Activated CD8-positive, alpha-beta memory T cell treated with anti-CD3 and anti-CD28 coated beads, Interleukin-2, amount 10 ng/mL, durations not matched to agents 7 days and 5 days (primary cell): ENCODE measurements around the gene LDB3. TPM values are rescaled to one million over a fixed set of nuclear protein-coding genes. Genes with fewer than 3 reads are reported as not detected.

ENCODE experiments used
- ATAC-seq: fragments of 150-1000 bp; cut with Tn5 transposase; one replicate; pipeline ENCODE4 v1.10.0; 2021; ENCODE audit warnings: moderate library complexity
- CTCF ChIA-PET: fragments of 350-600 bp; sonication (Branson Sonifier 250); formaldehyde crosslinking; loops from one replicate; lab custom pipeline; 2021; ENCODE audit warnings: antibody characterized with exemption; lab: Charles Lee
- DNase-seq: peaks from one replicate; pipeline ENCODE4 v3.0.0-alpha.2; 2020
- H3K27ac Mint-ChIP-seq: one replicate; pipeline ENCODE4 v1.8.0; 2021; ENCODE audit warnings: mild to moderate bottlenecking, mixed read lengths
- H3K27me3 Mint-ChIP-seq: one replicate; pipeline ENCODE4 v1.8.0; 2021; ENCODE audit warnings: mixed read lengths
- H3K36me3 Mint-ChIP-seq: one replicate; pipeline ENCODE4 v1.8.0; 2021; ENCODE audit warnings: mild to moderate bottlenecking, mixed read lengths
- H3K4me1 Mint-ChIP-seq: one replicate; pipeline ENCODE4 v1.8.0; 2021; ENCODE audit warnings: mixed read lengths
- H3K4me3 Mint-ChIP-seq: one replicate; pipeline ENCODE4 v1.8.0; 2021; ENCODE audit warnings: mild to moderate bottlenecking, moderate library complexity, mixed read lengths
- H3K9me3 Mint-ChIP-seq: one replicate; pipeline ENCODE4 v1.8.0; 2022; ENCODE audit warnings: low read depth, mixed read lengths
- total RNA-seq, 2 experiments: library from RNA; stranded (reverse); gene quantifications; one replicate each; pipeline ENCODE4 v1.2.3, GENCODE V29; 2021

The LDB3 gene
- total RNA-seq, 2 experiments from 2014 or later, result 0.05 to 0.23 TPM

GRCh38 chr10:86655173-86655540 lies 13.2 kb upstream of the LDB3 start:
- Mint-ChIP-seq H3K4me1 (no peaks in the 10 kb centered on the region), H3K27me3 (no peaks in the 10 kb centered on the region), H3K27ac (no peak overlapping the region), H3K4me3 (no peak overlapping the region), H3K9me3 (no peaks in the 10 kb centered on the region), H3K36me3 (no peaks in the 10 kb centered on the region)
- CTCF ChIA-PET, result no interaction called here
- DNase-seq (no peak), ATAC-seq (no peak)

GRCh38 chr10:86655596-86655995 lies 12.7 kb upstream of the LDB3 start:
- Mint-ChIP-seq H3K27me3 (no peaks in the 10 kb centered on the region), H3K4me1 (no peaks in the 10 kb centered on the region), H3K9me3 (no peaks in the 10 kb centered on the region), H3K4me3 (no peak overlapping the region), H3K36me3 (no peaks in the 10 kb centered on the region), H3K27ac (no peak overlapping the region)
- CTCF ChIA-PET, result no interaction called here
- no peak for DNase-seq
- no peak for ATAC-seq

GRCh38 chr10:86657011-86657395 lies 11.3 kb upstream of the LDB3 start:
- CTCF ChIA-PET, result no interaction called here
- H3K4me1 Mint-ChIP-seq, result no peaks in the 10 kb centered on the region
- ATAC-seq (no peak), DNase-seq (no peak)
- H3K27ac Mint-ChIP-seq, result no peak overlapping the region
- H3K9me3 Mint-ChIP-seq, result no peaks in the 10 kb centered on the region
- no peaks in the 10 kb centered on the region for H3K36me3 Mint-ChIP-seq
- H3K27me3 Mint-ChIP-seq, result no peaks in the 10 kb centered on the region
- no peak overlapping the region for H3K4me3 Mint-ChIP-seq

- H3K4me1 Mint-ChIP-seq, result no peaks in the 10 kb centered on the region
- no peak for ATAC-seq
- H3K27ac Mint-ChIP-seq, result no peak overlapping the region
- DNase-seq, result no peak
- CTCF ChIA-PET, result no interaction called here
- H3K36me3 Mint-ChIP-seq, result no peaks in the 10 kb centered on the region
- H3K27me3 Mint-ChIP-seq, result no peaks in the 10 kb centered on the region
- no peak overlapping the region for H3K4me3 Mint-ChIP-seq
- H3K9me3 Mint-ChIP-seq, result no peaks in the 10 kb centered on the region
Observed at GRCh38 chr10:86657396-86658011, 10.8 kb upstream of the LDB3 start.

- no peak for DNase-seq
- no peaks in the 10 kb centered on the region for H3K9me3 Mint-ChIP-seq
- no peak for ATAC-seq
- no peaks in the 10 kb centered on the region for H3K4me1 Mint-ChIP-seq
- CTCF ChIA-PET, result no interaction called here
- H3K36me3 Mint-ChIP-seq, result no peaks in the 10 kb centered on the region
- H3K4me3 Mint-ChIP-seq, result no peak overlapping the region
- H3K27ac Mint-ChIP-seq, result no peak overlapping the region
- H3K27me3 Mint-ChIP-seq, result no peaks in the 10 kb centered on the region
Observed at GRCh38 chr10:86658261-86658741, 10.0 kb upstream of the LDB3 start.

- Mint-ChIP-seq H3K4me3 (no peak overlapping the region), H3K36me3 (no peaks in the 10 kb centered on the region), H3K4me1 (no peaks in the 10 kb centered on the region), H3K27ac (no peak overlapping the region), H3K27me3 (no peaks in the 10 kb centered on the region), H3K9me3 (no peaks in the 10 kb centered on the region)
- no peak for ATAC-seq
- CTCF ChIA-PET, result no interaction called here
- DNase-seq, result no peak
Observed at GRCh38 chr10:86658751-86659150, 9.6 kb upstream of the LDB3 start.

GRCh38 chr10:86659161-86659691 lies 9.1 kb upstream of the LDB3 start:
- no peak for ATAC-seq
- Mint-ChIP-seq H3K4me1 (no peaks in the 10 kb centered on the region), H3K9me3 (no peaks in the 10 kb centered on the region), H3K27ac (no peak overlapping the region), H3K4me3 (no peak overlapping the region), H3K27me3 (no peaks in the 10 kb centered on the region), H3K36me3 (no peaks in the 10 kb centered on the region)
- no peak for DNase-seq
- CTCF ChIA-PET, result no interaction called here

GRCh38 chr10:86659721-86660453 lies 8.4 kb upstream of the LDB3 start:
- DNase-seq, result no peak
- Mint-ChIP-seq H3K4me3 (no peak overlapping the region), H3K27me3 (no peaks in the 10 kb centered on the region), H3K36me3 (no peaks in the 10 kb centered on the region), H3K4me1 (no peaks in the 10 kb centered on the region), H3K9me3 (no peaks in the 10 kb centered on the region), H3K27ac (no peak overlapping the region)
- ATAC-seq, result no peak
- CTCF ChIA-PET, result no interaction called here

GRCh38 chr10:86661161-86662025 lies 6.9 kb upstream of the LDB3 start:
- DNase-seq (no peak), ATAC-seq (no peak)
- H3K9me3 Mint-ChIP-seq, result no peaks in the 10 kb centered on the region
- H3K27me3 Mint-ChIP-seq, result no peaks in the 10 kb centered on the region
- H3K27ac Mint-ChIP-seq, result no peak overlapping the region
- no peaks in the 10 kb centered on the region for H3K36me3 Mint-ChIP-seq
- H3K4me1 Mint-ChIP-seq, result no peaks in the 10 kb centered on the region
- CTCF ChIA-PET, result no interaction called here
- no peak overlapping the region for H3K4me3 Mint-ChIP-seq

GRCh38 chr10:86662186-86663045 lies 5.9 kb upstream of the LDB3 start:
- H3K4me3 Mint-ChIP-seq, result no peak overlapping the region
- CTCF ChIA-PET, result no interaction called here
- H3K9me3 Mint-ChIP-seq, result no peaks in the 10 kb centered on the region
- H3K4me1 Mint-ChIP-seq, result no peaks in the 10 kb centered on the region
- H3K36me3 Mint-ChIP-seq, result no peaks in the 10 kb centered on the region
- no peak for ATAC-seq
- DNase-seq, result no peak
- no peak overlapping the region for H3K27ac Mint-ChIP-seq
- H3K27me3 Mint-ChIP-seq, result no peaks in the 10 kb centered on the region

- Mint-ChIP-seq H3K27ac (no peak overlapping the region), H3K27me3 (no peaks in the 10 kb centered on the region), H3K4me1 (no peaks in the 10 kb centered on the region), H3K36me3 (no peaks in the 10 kb centered on the region), H3K4me3 (no peak overlapping the region), H3K9me3 (no peaks in the 10 kb centered on the region)
- DNase-seq (no peak), ATAC-seq (no peak)
- CTCF ChIA-PET, result no interaction called here
Observed at GRCh38 chr10:86663046-86663345, 5.3 kb upstream of the LDB3 start.

GRCh38 chr10:86663576-86664339 lies 4.6 kb upstream of the LDB3 start:
- no peak for DNase-seq
- Mint-ChIP-seq H3K27ac (no peak overlapping the region), H3K4me1 (no peaks in the 10 kb centered on the region), H3K36me3 (no peaks in the 10 kb centered on the region), H3K9me3 (no peaks in the 10 kb centered on the region), H3K4me3 (no peak overlapping the region), H3K27me3 (no peaks in the 10 kb centered on the region)
- CTCF ChIA-PET, result no interaction called here
- no peak for ATAC-seq
